HG03060 (cell line): Measurements from ENCODE around the gene BRCC3.
"Not testable (repeated sequence)": the region's sequence is repeated elsewhere in the genome, so short reads cannot be mapped to it uniquely, and the experiment has no call there.

ENCODE experiments used
- ATAC-seq: cut with Tn5 transposase; IDR thresholded peaks from one replicate; pipeline ENCODE4 v1.9.1; 2021; ENCODE audit warnings: low read depth, moderate number of reproducible peaks; ENCODE audit not compliant: unreplicated experiment

The BRCC3 gene

GRCh38 chrX:155134255-155134654, 62.9 kb downstream of the BRCC3 start:
- no peak for ATAC-seq

GRCh38 chrX:155143959-155144548, 72.7 kb downstream of the BRCC3 start:
- no peak for ATAC-seq

GRCh38 chrX:155144926-155145325, 73.6 kb downstream of the BRCC3 start:
- ATAC-seq, result no peak

- not testable (repeated sequence) for ATAC-seq
Measured at GRCh38 chrX:155147612-155148011, 76.3 kb downstream of the BRCC3 start.

GRCh38 chrX:155148166-155148565, 76.9 kb downstream of the BRCC3 start:
- ATAC-seq, result not testable (repeated sequence)

GRCh38 chrX:155148724-155149537, 77.6 kb downstream of the BRCC3 start:
- ATAC-seq, result no peak

- no peak for ATAC-seq
Measured at GRCh38 chrX:155169881-155170280, 98.6 kb downstream of the BRCC3 start.
